ENCODE data around the gene GP9. TPM values are rescaled to one million over a fixed set of nuclear protein-coding genes. Genes with fewer than 3 reads are reported as not detected.

Gene GP9
- total RNA-seq, 1 experiment from 2014 or later: not detected

DNA sequence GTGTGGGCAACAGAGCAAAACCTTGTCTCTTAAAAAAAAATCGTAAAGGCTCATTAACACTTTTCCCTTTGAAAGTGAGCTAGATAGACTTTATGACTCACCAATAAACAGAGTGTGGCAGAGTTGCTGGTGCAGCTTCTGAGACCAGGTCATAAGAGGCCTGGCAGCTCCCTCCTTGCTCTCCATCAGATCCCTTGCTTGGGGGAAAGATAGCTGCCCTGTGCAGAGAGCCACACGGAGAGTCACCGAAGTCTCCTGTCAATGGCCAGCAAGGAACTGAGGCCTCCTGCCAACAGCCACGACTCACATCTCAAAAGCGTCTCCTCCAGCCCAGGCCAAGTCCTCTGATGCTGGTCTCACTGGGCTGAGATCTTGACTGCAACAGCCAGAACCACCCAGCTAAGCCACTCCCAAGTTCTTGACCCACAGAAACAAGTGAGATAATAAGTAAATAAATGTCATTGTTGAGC lies 8.7 kb upstream of the GP9 start:
- peaks cover 36% of the 10 kb centered on the region for H3K4me1 Mint-ChIP-seq (ENCODE audit: low read depth, unreplicated experiment)
- peaks cover 4% of the 10 kb centered on the region for H3K9me3 Mint-ChIP-seq (ENCODE audit: low read depth, unreplicated experiment)
- DNase-seq: no peak
- peaks cover 23% of the 10 kb centered on the region for H3K27me3 Mint-ChIP-seq (ENCODE audit: unreplicated experiment)
- intact Hi-C loops (cut with micrococcal nuclease; ENCODE audit: unreplicated experiment): loop anchor here (2.0 to 5.0 kb wide), 4 partner anchors 45 to 130 kb away; partner anchors contain the start of genes CNBP and RAB43
- CTCF ChIA-PET: interaction anchor here (0.7 to 3.2 kb wide), 12 partner anchors 17 to 197 kb away, joined by 3 to 31 read pairs (median 6); partner anchors contain the start of genes COPG1 and RAB43
- peaks cover 10% of the 10 kb centered on the region for H3K36me3 Mint-ChIP-seq (ENCODE audit: insufficient read depth, unreplicated experiment)
- no TSS peak for BruUV-seq (replicated peaks)
- H3K4me3 Mint-ChIP-seq (ENCODE audit: low read depth, unreplicated experiment): no peak overlapping the region
- TF ChIP-seq, protein P1, sequence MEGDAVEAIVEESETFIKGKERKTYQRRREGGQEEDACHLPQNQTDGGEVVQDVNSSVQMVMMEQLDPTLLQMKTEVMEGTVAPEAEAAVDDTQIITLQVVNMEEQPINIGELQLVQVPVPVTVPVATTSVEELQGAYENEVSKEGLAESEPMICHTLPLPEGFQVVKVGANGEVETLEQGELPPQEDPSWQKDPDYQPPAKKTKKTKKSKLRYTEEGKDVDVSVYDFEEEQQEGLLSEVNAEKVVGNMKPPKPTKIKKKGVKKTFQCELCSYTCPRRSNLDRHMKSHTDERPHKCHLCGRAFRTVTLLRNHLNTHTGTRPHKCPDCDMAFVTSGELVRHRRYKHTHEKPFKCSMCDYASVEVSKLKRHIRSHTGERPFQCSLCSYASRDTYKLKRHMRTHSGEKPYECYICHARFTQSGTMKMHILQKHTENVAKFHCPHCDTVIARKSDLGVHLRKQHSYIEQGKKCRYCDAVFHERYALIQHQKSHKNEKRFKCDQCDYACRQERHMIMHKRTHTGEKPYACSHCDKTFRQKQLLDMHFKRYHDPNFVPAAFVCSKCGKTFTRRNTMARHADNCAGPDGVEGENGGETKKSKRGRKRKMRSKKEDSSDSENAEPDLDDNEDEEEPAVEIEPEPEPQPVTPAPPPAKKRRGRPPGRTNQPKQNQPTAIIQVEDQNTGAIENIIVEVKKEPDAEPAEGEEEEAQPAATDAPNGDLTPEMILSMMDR (IDR thresholded peaks at IDR 0.05; ENCODE audit: unreplicated experiment): no peak
- no peak overlapping the region for H3K27ac Mint-ChIP-seq (ENCODE audit: unreplicated experiment)

DNA sequence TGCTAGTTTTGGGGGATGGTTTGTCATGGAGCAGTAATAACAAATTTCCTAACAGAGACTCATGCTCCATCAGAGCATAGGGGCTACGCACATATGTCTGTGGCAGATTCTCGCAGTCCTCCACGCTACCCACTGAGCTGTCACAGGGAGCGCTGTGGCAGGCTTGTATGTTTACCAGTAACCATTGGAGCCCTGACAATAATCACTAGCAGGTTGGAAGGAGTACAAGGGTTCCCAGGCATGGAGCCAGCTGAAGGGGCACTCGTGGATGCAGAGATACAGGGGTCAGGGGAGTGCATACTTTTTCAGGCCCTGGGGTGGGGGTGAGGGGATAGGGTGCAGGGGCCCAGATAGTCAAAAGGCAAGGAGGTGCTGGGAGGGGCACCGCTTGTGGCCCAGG lies 7.9 kb upstream of the GP9 start:
- TF ChIP-seq, protein P1 (IDR thresholded peaks at IDR 0.05; ENCODE audit: unreplicated experiment): no peak
- no peak for DNase-seq
- H3K9me3 Mint-ChIP-seq (ENCODE audit: low read depth, unreplicated experiment): peaks cover 4% of the 10 kb centered on the region
- peaks cover 10% of the 10 kb centered on the region for H3K36me3 Mint-ChIP-seq (ENCODE audit: insufficient read depth, unreplicated experiment)
- no peak overlapping the region for H3K27ac Mint-ChIP-seq (ENCODE audit: unreplicated experiment)
- CTCF ChIA-PET: interaction anchor here (1.2 to 3.2 kb wide), 12 partner anchors 15 to 197 kb away, joined by 3 to 40 read pairs (median 6); partner anchors contain the start of genes COPG1 and RAB43
- intact Hi-C loops (cut with micrococcal nuclease; ENCODE audit: unreplicated experiment): loop anchor here (1.0 to 5.0 kb wide), 5 partner anchors 45 to 193 kb away; partner anchors contain the start of genes CNBP and RAB43
- no TSS peak for BruUV-seq (replicated peaks)
- H3K4me1 Mint-ChIP-seq (ENCODE audit: low read depth, unreplicated experiment): peaks cover 38% of the 10 kb centered on the region
- no peak overlapping the region for H3K4me3 Mint-ChIP-seq (ENCODE audit: low read depth, unreplicated experiment)
- H3K27me3 Mint-ChIP-seq (ENCODE audit: unreplicated experiment): peaks cover 28% of the 10 kb centered on the region

DNA sequence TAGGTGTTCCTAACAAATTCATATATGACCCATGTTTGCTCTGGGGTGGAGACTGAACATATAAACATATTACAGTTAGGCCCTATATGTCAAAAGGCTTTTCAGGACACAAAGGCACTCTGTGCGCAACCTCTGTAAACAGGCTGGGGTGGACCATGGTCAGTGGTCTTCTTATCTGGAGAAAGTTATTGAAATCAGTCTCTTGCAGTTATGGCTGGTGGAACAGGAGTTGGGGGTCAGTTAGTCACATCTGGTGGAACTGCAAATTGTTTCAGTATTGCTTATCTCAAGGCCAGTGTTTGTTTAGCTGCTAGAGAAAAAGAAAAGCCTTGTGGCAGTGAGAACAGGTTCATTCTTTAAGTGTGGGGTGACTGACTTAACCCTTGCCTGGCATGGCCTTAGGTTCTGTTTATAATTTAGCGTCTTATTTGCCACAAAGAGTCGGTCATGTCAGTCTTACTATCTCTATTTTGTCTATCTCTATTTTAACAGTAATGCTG lies 5.9 kb upstream of the GP9 start:
- DNase-seq: peak; percentile 42
- peaks cover 38% of the 10 kb centered on the region for H3K4me1 Mint-ChIP-seq (ENCODE audit: low read depth, unreplicated experiment)
- H3K9me3 Mint-ChIP-seq (ENCODE audit: low read depth, unreplicated experiment): no peaks in the 10 kb centered on the region
- H3K27ac Mint-ChIP-seq (ENCODE audit: unreplicated experiment): peak overlapping the region; percentile 61
- H3K4me3 Mint-ChIP-seq (ENCODE audit: low read depth, unreplicated experiment): peak overlapping the region; percentile 6
- TF ChIP-seq, protein P1 (IDR thresholded peaks at IDR 0.05; ENCODE audit: unreplicated experiment): no peak
- CTCF ChIA-PET: interaction anchor here (0.6 to 3.2 kb wide), 4 partner anchors 28 to 84 kb away, joined by 3 to 30 read pairs (median 4); no protein-coding TSS in a partner anchor
- BruUV-seq (replicated peaks): no TSS peak
- H3K27me3 Mint-ChIP-seq (ENCODE audit: unreplicated experiment): peaks cover 21% of the 10 kb centered on the region
- peaks cover 10% of the 10 kb centered on the region for H3K36me3 Mint-ChIP-seq (ENCODE audit: insufficient read depth, unreplicated experiment)
- intact Hi-C loops (cut with micrococcal nuclease; ENCODE audit: unreplicated experiment): loop anchor here (5.0 kb wide), 3 partner anchors 43 to 128 kb away; partner anchors contain the start of genes CNBP and RAB43

DNA sequence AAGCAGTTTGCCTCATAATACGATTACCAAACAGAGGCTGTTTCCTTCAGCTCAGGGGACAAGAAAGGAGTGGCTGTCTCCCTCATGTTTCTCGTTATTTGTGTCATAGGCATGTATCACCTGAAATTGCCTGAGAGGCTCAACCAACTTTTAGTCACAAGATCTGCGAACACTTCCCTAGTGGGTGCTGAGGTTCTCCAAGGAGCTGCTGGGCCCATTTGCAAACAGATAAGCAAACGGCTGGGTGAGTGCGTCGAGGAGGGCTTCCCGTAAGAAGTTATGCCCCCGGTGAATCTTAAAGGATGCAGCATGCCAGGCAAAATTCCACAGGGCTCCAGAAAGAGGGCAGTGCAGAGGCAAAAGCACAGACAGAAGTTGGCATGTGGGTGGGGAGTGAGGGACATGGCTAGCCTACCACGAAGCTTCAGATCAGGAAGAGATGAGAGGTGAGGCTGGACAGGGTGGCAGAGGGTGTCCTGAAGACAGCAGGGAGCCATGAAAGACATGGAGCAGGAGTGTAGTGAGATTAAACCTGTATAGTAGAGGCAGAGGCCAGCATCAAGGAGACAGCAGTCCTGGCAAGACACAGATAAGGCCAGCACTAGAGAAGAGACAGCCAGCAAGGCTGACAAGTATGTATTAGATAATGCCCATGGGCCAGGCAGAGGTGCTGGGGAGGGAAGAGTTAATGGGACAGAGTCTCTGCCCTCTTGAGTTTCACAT lies 4.0 kb upstream of the GP9 start:
- peaks cover 10% of the 10 kb centered on the region for H3K36me3 Mint-ChIP-seq (ENCODE audit: insufficient read depth, unreplicated experiment)
- H3K4me1 Mint-ChIP-seq (ENCODE audit: low read depth, unreplicated experiment): peaks cover 34% of the 10 kb centered on the region
- no peaks in the 10 kb centered on the region for H3K9me3 Mint-ChIP-seq (ENCODE audit: low read depth, unreplicated experiment)
- intact Hi-C loops (cut with micrococcal nuclease; ENCODE audit: unreplicated experiment): no loop called here
- BruUV-seq (replicated peaks): no TSS peak
- TF ChIP-seq, protein P1 (IDR thresholded peaks at IDR 0.05; ENCODE audit: unreplicated experiment): no peak
- H3K27ac Mint-ChIP-seq (ENCODE audit: unreplicated experiment): no peak overlapping the region
- H3K27me3 Mint-ChIP-seq (ENCODE audit: unreplicated experiment): peaks cover 21% of the 10 kb centered on the region
- CTCF ChIA-PET: no interaction called here
- no peak overlapping the region for H3K4me3 Mint-ChIP-seq (ENCODE audit: low read depth, unreplicated experiment)
- DNase-seq: no peak
